H1 (cell line): Measurements from ENCODE around the gene GNG12. TPM values are rescaled to one million over a fixed set of nuclear protein-coding genes. Genes with fewer than 3 reads are reported as not detected.

Experiments
- CTCF ChIA-PET: fragments of 300-600 bp; sonication (Branson Sonifier 250); formaldehyde crosslinking; loops from one replicate; lab custom pipeline; 2021; ENCODE audit not compliant: partially characterized antibody; lab: Charles Lee
- POLR2A ChIA-PET: fragments of 300-600 bp; sonication (Branson Sonifier 250); formaldehyde crosslinking; loops from one replicate; lab custom pipeline; 2021; ENCODE audit warnings: inconsistent platforms; ENCODE audit not compliant: partially characterized antibody; lab: Charles Lee
- DNase-seq, 2 experiments: peaks; one replicate each; pipeline versions ENCODE4 v3.0.0 to v3.0.0-alpha.2; 2010 to 2022; ENCODE audit warnings: low spot score in 2 of 2, low read depth in 1 of 2, mixed read lengths in 1 of 2
- FAIRE-seq: peaks from 2 replicates; lab custom pipeline; 2011; peaks lifted over from hg19 to GRCh38; lab: Jason Lieb, UNC
- H2AFZ ChIP-seq: 2 replicates; pipeline ENCODE4 v1.8.1; 2012; ENCODE audit warnings: low read length, inconsistent platforms
- H2AK5ac ChIP-seq: 2 replicates; pipeline ENCODE4 v1.6.1; 2013; ENCODE audit warnings: low read depth, low read length
- H2BK120ac ChIP-seq: replicated peaks from 2 replicates; pipeline ENCODE3; 2013; ENCODE audit warnings: low read depth, low read length, inconsistent platforms
- H2BK12ac ChIP-seq: 2 replicates; pipeline ENCODE4 v1.6.1; 2013; ENCODE audit warnings: low read depth, low read length
- H2BK15ac ChIP-seq: 2 replicates; pipeline ENCODE4 v1.6.1; 2013; ENCODE audit warnings: low read length
- H2BK20ac ChIP-seq: 2 replicates; pipeline ENCODE4 v1.6.1; 2013; ENCODE audit warnings: low read length
- H2BK5ac ChIP-seq: 2 replicates; pipeline ENCODE4 v1.6.1; 2013; ENCODE audit warnings: low read depth, low read length
- H3K14ac ChIP-seq: 2 replicates; pipeline ENCODE4 v1.6.1; 2013; ENCODE audit warnings: inconsistent platforms; ENCODE audit not compliant: insufficient read length
- H3K18ac ChIP-seq: 2 replicates; pipeline ENCODE4 v1.6.1; 2013; ENCODE audit warnings: low read length; ENCODE audit errors: extremely low read depth
- H3K23ac ChIP-seq: 2 replicates; pipeline ENCODE4 v1.6.1; 2013; ENCODE audit warnings: inconsistent platforms; ENCODE audit not compliant: insufficient read length
- H3K23me2 ChIP-seq: 2 replicates; pipeline ENCODE4 v1.6.1; 2013; ENCODE audit warnings: low read depth, low read length
- H3K27ac ChIP-seq: 2 replicates; pipeline ENCODE4 v1.6.1; 2011; ENCODE audit warnings: low read depth, low read length, inconsistent platforms
- H3K27me3 ChIP-seq, 4 experiments: replicated peaks in 1 of 4; 1 replicate in 1 of 4; 2 replicates in 3 of 4; pipeline versions ENCODE4 v1.6.1 to v1.8.1; 2011 to 2013; ENCODE audit warnings: low read length in 3 of 4, mild to moderate bottlenecking in 3 of 4, inconsistent platforms in 2 of 4, mixed read lengths in 2 of 4, moderate library complexity in 1 of 4; ENCODE audit not compliant: control insufficient read depth in 3 of 4, insufficient read depth in 3 of 4; ENCODE audit errors: extremely low read depth in 1 of 4
- H3K36me3 ChIP-seq, 4 experiments: 2 replicates each; pipeline versions ENCODE4 v1.6.1 to v1.8.1; 2011 to 2013; ENCODE audit warnings: mild to moderate bottlenecking in 4 of 4, low read length in 3 of 4, moderate library complexity in 2 of 4, control low read depth in 1 of 4, inconsistent platforms in 1 of 4; ENCODE audit not compliant: insufficient read depth in 4 of 4, control insufficient read depth in 2 of 4
- H3K4ac ChIP-seq: replicated peaks from 2 replicates; pipeline ENCODE3; 2013; ENCODE audit warnings: low read length, low read depth, mixed read lengths, inconsistent platforms; ENCODE audit not compliant: insufficient read length
- H3K4me1 ChIP-seq, 4 experiments: replicated peaks in 1 of 4; 1 replicate in 1 of 4; 2 replicates in 3 of 4; pipeline versions ENCODE4 v1.6.1 to v1.8.1; 2011 to 2013; ENCODE audit warnings: low read length in 3 of 4, inconsistent platforms in 2 of 4, mixed read lengths in 1 of 4; ENCODE audit not compliant: insufficient read depth in 4 of 4, control insufficient read depth in 3 of 4
- H3K4me2 ChIP-seq, 2 experiments: 2 replicates each; pipeline versions ENCODE4 v1.6.1 to v1.8.1; 2011 to 2013; ENCODE audit warnings: low read depth in 2 of 2, low read length in 2 of 2, control low read depth in 1 of 2, inconsistent platforms in 1 of 2, mild to moderate bottlenecking in 1 of 2; ENCODE audit not compliant: insufficient read depth in 1 of 2
- H3K4me3 ChIP-seq, 4 experiments: fragments of 200-600, 300-600 bp in 1 of 4; sonication (generic), shearing (Covaris generic), sonication (Bioruptor Twin) in 1 of 4; 2 replicates each; pipeline versions ENCODE4 v1.5.1 to v1.8.1; 2011 to 2016; ENCODE audit warnings: low read length in 4 of 4, low read depth in 3 of 4, control low read depth in 2 of 4, inconsistent platforms in 2 of 4, mild to moderate bottlenecking in 2 of 4, mixed read lengths in 1 of 4, moderate library complexity in 1 of 4; ENCODE audit not compliant: insufficient read depth in 2 of 4; ENCODE audit errors: extremely low read depth in 1 of 4
- H3K56ac ChIP-seq: replicated peaks from 2 replicates; pipeline ENCODE3; 2013; ENCODE audit warnings: low read depth, mild to moderate bottlenecking, mixed read lengths, low read length, inconsistent platforms; ENCODE audit not compliant: insufficient read length
- H3K79me1 ChIP-seq: 2 replicates; pipeline ENCODE4 v1.6.1; 2013; ENCODE audit warnings: low read depth, low read length, control low read depth
- H3K79me2 ChIP-seq, 2 experiments: 2 replicates each; pipeline versions ENCODE4 v1.6.1 to v1.8.1; 2012 to 2013; ENCODE audit warnings: low read length in 2 of 2, mild to moderate bottlenecking in 2 of 2, inconsistent platforms in 1 of 2; ENCODE audit not compliant: insufficient read depth in 2 of 2, control insufficient read depth in 1 of 2
- H3K9ac ChIP-seq, 4 experiments: replicated peaks in 1 of 4; 1 replicate in 1 of 4; 2 replicates in 3 of 4; pipeline versions ENCODE4 v1.6.1 to v1.8.1; 2011 to 2013; ENCODE audit warnings: low read depth in 3 of 4, low read length in 3 of 4, control low read depth in 2 of 4, mild to moderate bottlenecking in 2 of 4, moderate library complexity in 2 of 4, inconsistent platforms in 1 of 4; ENCODE audit errors: extremely low read depth in 1 of 4
- H3K9me3 ChIP-seq, 2 experiments: 2 replicates each; pipeline versions ENCODE4 v1.6.1 to v1.8.1; 2012 to 2013; ENCODE audit warnings: mild to moderate bottlenecking in 2 of 2, moderate library complexity in 2 of 2, control low read depth in 1 of 2, inconsistent platforms in 1 of 2, low read depth in 1 of 2, low read length in 1 of 2, mixed read lengths in 1 of 2; ENCODE audit not compliant: insufficient read depth in 2 of 2
- H4K20me1 ChIP-seq, 2 experiments: replicated peaks in 1 of 2; 2 replicates each; pipeline versions ENCODE3 to v1.8.1; 2011 to 2013; ENCODE audit warnings: inconsistent platforms in 2 of 2, low read length in 2 of 2, mild to moderate bottlenecking in 1 of 2; ENCODE audit not compliant: insufficient read depth in 2 of 2, control insufficient read depth in 1 of 2
- H4K5ac ChIP-seq: 2 replicates; pipeline ENCODE4 v1.6.1; 2013; ENCODE audit warnings: low read length, low read depth, mixed read lengths, inconsistent platforms; ENCODE audit not compliant: insufficient read length
- H4K8ac ChIP-seq: 2 replicates; pipeline ENCODE4 v1.8.0; 2013; ENCODE audit warnings: mild to moderate bottlenecking, moderate library complexity, low read length, inconsistent platforms; ENCODE audit not compliant: insufficient read depth; ENCODE audit errors: extremely low read depth
- H4K91ac ChIP-seq: replicated peaks from 2 replicates; pipeline ENCODE3; 2013; ENCODE audit warnings: low read length, mixed read lengths, inconsistent platforms; ENCODE audit not compliant: insufficient read length
- ASH2L ChIP-seq: fragments of 200-600, 300-600 bp; sonication (generic); IDR thresholded peaks from one replicate; pipeline ENCODE4 v1.7.1; 2017; ENCODE audit warnings: low read length
- CHD1 ChIP-seq: IDR thresholded peaks from 2 replicates; pipeline ENCODE4 v1.6.1; 2012; ENCODE audit warnings: low read depth, low read length, improper control_type of control experiment
- FOSL1 ChIP-seq: IDR thresholded peaks from 2 replicates; pipeline ENCODE4 v1.6.1; 2011; ENCODE audit warnings: mild to moderate bottlenecking, low read depth, low read length, moderate library complexity; ENCODE audit not compliant: insufficient read depth
- HDAC6 ChIP-seq: IDR thresholded peaks from one replicate; pipeline ENCODE4 v1.7.1; 2012; ENCODE audit warnings: low read depth, mild to moderate bottlenecking, inconsistent platforms, low read length, moderate library complexity
- MAX ChIP-seq: IDR thresholded peaks from 2 replicates; pipeline ENCODE4 v1.6.1; 2012; ENCODE audit warnings: inconsistent platforms
- SAP30 ChIP-seq: fragments of 300-600 bp; sonication (generic); IDR thresholded peaks from 2 replicates; pipeline ENCODE4 v1.7.1; 2012; ENCODE audit warnings: low read length, moderate library complexity, mild to moderate bottlenecking, inconsistent platforms; ENCODE audit not compliant: insufficient read depth, insufficient replicate concordance
- SP4 ChIP-seq: IDR thresholded peaks from 2 replicates; pipeline ENCODE4 v1.6.1; 2012; ENCODE audit warnings: low read length, inconsistent platforms
- TAF1 ChIP-seq: IDR thresholded peaks from 2 replicates; pipeline ENCODE4 v1.6.1; 2011; ENCODE audit warnings: mild to moderate bottlenecking, low read depth, low read length
- WGBS, 2 experiments: shearing (Covaris generic) in 1 of 2; methylation state at CpG; one replicate each; pipeline versions ENCODE4 v1.1.6 to v1.1.7; 2013 to 2015; ENCODE audit warnings: low lambda C conversion rate in 2 of 2, mixed read lengths in 2 of 2, inconsistent platforms in 1 of 2, low coverage in 1 of 2, missing lambda C conversion rate in 1 of 2; ENCODE audit not compliant: insufficient replicate concordance in 2 of 2, insufficient coverage in 1 of 2, insufficient read length in 1 of 2; ENCODE audit errors: extremely low coverage in 1 of 2, missing lambda C conversion rate in 1 of 2; 5-methylcytosine and 5-hydroxymethylcytosine counted together
- polyA plus RNA-seq, 7 experiments: library from polyadenylated mRNA; depleted of rRNA in 3 of 7; stranded (reverse) in 5 of 7; unstranded in 2 of 7; fragments of >200 nt in 5 of 7; fragments of 200-250 nt in 2 of 7; gene quantifications; 1 replicate in 5 of 7; 2 replicates in 1 of 7; 4 replicates in 1 of 7; pipeline versions ENCODE4 v1.2.1 to v1.2.3, GENCODE V29; 2011 to 2013; ENCODE audit warnings: missing spikeins in 2 of 7, mixed read lengths in 2 of 7
- total RNA-seq: library from RNA; stranded (reverse); fragmentation: NEBNext Ultra II Directional; extraction: Animal tissue kit (Norgen Biotek cat#: 25700); gene quantifications from 2 replicates; pipeline ENCODE4 v1.2.1, GENCODE V29; 2021

Gene GNG12
- total and polyA plus RNA-seq, 2 of the 8 experiments (the other 6 are each of a cell fraction or from before 2014, with no cell fraction given), result 11.4 to 35.8 TPM

GRCh38 chr1:67734323-67734690 is 99.0 kb downstream of the GNG12 start:
- DNase-seq (no peak), FAIRE-seq (no peak)
- H3K56ac ChIP-seq, result no peak overlapping the region
- H3K4ac ChIP-seq, result no peak overlapping the region
- no peak overlapping the region for H2BK20ac ChIP-seq
- H2AK5ac ChIP-seq, result peak overlapping the region; percentile 75; the same call in 1 of the 2 replicates
- no peaks in the 10 kb centered on the region; the same call in 1 of the 2 replicates for H3K79me1 ChIP-seq
- H3K23me2 ChIP-seq, result no peaks in the 10 kb centered on the region
- H3K9me3 ChIP-seq, result no peaks in the 10 kb centered on the region
- no peak overlapping the region for H3K14ac ChIP-seq
- H3K4me1 ChIP-seq, result peaks cover 0 to 13% (median 6%) of the 10 kb centered on the region in 4 experiments; a peak in 6 of 7 replicates
- no peaks in the 10 kb centered on the region for H3K27me3 ChIP-seq
- H3K4me3 ChIP-seq, result no peak overlapping the region
- no peak overlapping the region for H3K4me2 ChIP-seq
- no peak overlapping the region for H2BK15ac ChIP-seq
- H3K36me3 ChIP-seq, result no peaks in the 10 kb centered on the region
- no peak overlapping the region for H4K8ac ChIP-seq
- 80% methylated on average over 3 of the region's 3 CpGs; no CpG with 5 or more reads in 1 of the 2 experiments for WGBS, 2 experiments
- POLR2A ChIA-PET, result interaction anchor here (0.7 to 1.2 kb wide), 2 partner anchors 8 to 18 kb away, joined by 3 read pairs; no protein-coding TSS in a partner anchor
- H3K18ac ChIP-seq, result no peak overlapping the region
- H3K79me2 ChIP-seq, result no peaks in the 10 kb centered on the region
- H2AFZ ChIP-seq, result no peak overlapping the region
- H2BK12ac ChIP-seq, result no peak overlapping the region
- no peak overlapping the region for H3K23ac ChIP-seq
- no peak overlapping the region for H3K9ac ChIP-seq
- no peak overlapping the region for H2BK5ac ChIP-seq
- no peak overlapping the region for H2BK120ac ChIP-seq
- H4K5ac ChIP-seq, result no peak overlapping the region
- H4K91ac ChIP-seq, result no peak overlapping the region
- H3K27ac ChIP-seq, result no peak overlapping the region
- CTCF ChIA-PET, result interaction anchor here (0.7 to 1.2 kb wide), 5 partner anchors 12 to 83 kb away, joined by 3 to 4 read pairs (median 3); no protein-coding TSS in a partner anchor
- H4K20me1 ChIP-seq, result no peaks in the 10 kb centered on the region
- TF ChIP-seq SAP30 (no peak), FOSL1 (no peak), ASH2L (no peak), SP4 (no peak), CHD1 (no peak), HDAC6 (no peak), TAF1 (no peak), MAX (no peak)
